CD14-positive monocyte (primary cell): Measurements from ENCODE around the gene CD4. TPM values are rescaled to one million over a fixed set of nuclear protein-coding genes. Genes with fewer than 3 reads are reported as not detected.

ENCODE experiments used
- DNase-seq, 3 donors: peaks; one replicate each; pipeline ENCODE4 v3.0.0-alpha.2; 2011 to 2022
- H2AFZ ChIP-seq: 2 replicates; pipeline ENCODE4 v1.6.0; 2012; ENCODE audit warnings: mild to moderate bottlenecking, low read depth, low read length, inconsistent platforms; ENCODE audit not compliant: insufficient read depth, poor library complexity, severe bottlenecking
- H3K27ac ChIP-seq, 2 donors: 1 replicate in 1 of 2; 2 replicates in 1 of 2; pipeline ENCODE4 v1.5.1; 2012 to 2013; ENCODE audit warnings: low read length in 2 of 2, control low read depth in 1 of 2, inconsistent platforms in 1 of 2, low read depth in 1 of 2, mild to moderate bottlenecking in 1 of 2
- H3K27me3 ChIP-seq, 2 donors: one replicate each; pipeline versions ENCODE4 v1.6.0 to v1.6.1; 2011 to 2013; ENCODE audit warnings: low read length in 2 of 2; ENCODE audit not compliant: control insufficient read depth in 2 of 2, insufficient read depth in 2 of 2
- H3K36me3 ChIP-seq, 2 donors: replicated peaks in 1 of 2; 1 replicate in 1 of 2; 2 replicates in 1 of 2; pipeline versions ENCODE4 v1.5.1 to v1.6.1; 2012 to 2013; ENCODE audit warnings: low read length in 2 of 2, control low read depth in 1 of 2, inconsistent platforms in 1 of 2, mild to moderate bottlenecking in 1 of 2; ENCODE audit not compliant: insufficient read depth in 2 of 2, control insufficient read depth in 1 of 2
- H3K4me1 ChIP-seq, 2 donors: 1 replicate in 1 of 2; 2 replicates in 1 of 2; pipeline versions ENCODE4 v1.5.1 to v1.6.1; 2012 to 2013; ENCODE audit warnings: low read length in 2 of 2, control low read depth in 1 of 2, inconsistent platforms in 1 of 2, mild to moderate bottlenecking in 1 of 2, moderate library complexity in 1 of 2; ENCODE audit not compliant: insufficient read depth in 2 of 2, control insufficient read depth in 1 of 2
- H3K4me2 ChIP-seq: replicated peaks from 2 replicates; pipeline ENCODE3; 2012; ENCODE audit warnings: low read length, moderate library complexity, mild to moderate bottlenecking; ENCODE audit not compliant: poor library complexity, severe bottlenecking; ENCODE audit errors: extremely low read depth
- H3K4me3 ChIP-seq, 3 experiments: fragments of 200-600 bp in 1 of 3; sonication (generic) in 1 of 3; replicated peaks in 1 of 3; 1 replicate in 2 of 3; 2 replicates in 1 of 3; pipeline ENCODE4 v1.5.1; 2011 to 2013; ENCODE audit warnings: low read length in 3 of 3, mild to moderate bottlenecking in 3 of 3, control low read depth in 2 of 3, low read depth in 2 of 3, inconsistent platforms in 1 of 3, moderate library complexity in 1 of 3
- H3K79me2 ChIP-seq: 2 replicates; pipeline ENCODE4 v1.6.0; 2012; ENCODE audit warnings: mild to moderate bottlenecking, control low read depth, inconsistent platforms, low read length, moderate library complexity; ENCODE audit not compliant: insufficient read depth
- H3K9ac ChIP-seq: 2 replicates; pipeline ENCODE4 v1.6.0; 2017; ENCODE audit warnings: low read length, mild to moderate bottlenecking; ENCODE audit not compliant: insufficient read depth, poor library complexity, severe bottlenecking
- H3K9me3 ChIP-seq, 2 donors: replicated peaks in 1 of 2; 1 replicate in 1 of 2; 2 replicates in 1 of 2; pipeline versions ENCODE4 v1.5.1 to v1.6.1; 2012 to 2013; ENCODE audit warnings: low read length in 2 of 2, control low read depth in 1 of 2; ENCODE audit not compliant: control insufficient read depth in 1 of 2, insufficient read depth in 1 of 2
- H4K20me1 ChIP-seq: 2 replicates; pipeline ENCODE4 v1.6.0; 2012; ENCODE audit warnings: mild to moderate bottlenecking, low read length, control low read depth, moderate library complexity; ENCODE audit not compliant: insufficient read depth
- H3K27ac Mint-ChIP-seq, 7 donors: one replicate each; pipeline ENCODE4 v1.8.0; 2020; ENCODE audit warnings: mild to moderate bottlenecking in 7 of 7, mixed read lengths in 7 of 7, moderate library complexity in 6 of 7, inconsistent platforms in 2 of 7
- H3K27me3 Mint-ChIP-seq, 3 donors: one replicate each; pipeline ENCODE4 v1.8.0; 2021 to 2022; ENCODE audit warnings: low read depth in 3 of 3, mild to moderate bottlenecking in 3 of 3, mixed read lengths in 3 of 3, moderate library complexity in 3 of 3, inconsistent platforms in 1 of 3
- H3K36me3 Mint-ChIP-seq, 2 donors: one replicate each; pipeline ENCODE4 v1.8.0; 2020; ENCODE audit warnings: mixed read lengths in 2 of 2, inconsistent platforms in 1 of 2, mild to moderate bottlenecking in 1 of 2
- H3K4me1 Mint-ChIP-seq: one replicate; pipeline ENCODE4 v1.8.0; 2020; ENCODE audit warnings: mild to moderate bottlenecking, mixed read lengths
- H3K4me3 Mint-ChIP-seq, 2 donors: one replicate each; pipeline ENCODE4 v1.8.0; 2020; ENCODE audit warnings: mild to moderate bottlenecking in 2 of 2, mixed read lengths in 2 of 2, moderate library complexity in 1 of 2
- H3K9me3 Mint-ChIP-seq, 7 donors: one replicate each; pipeline ENCODE4 v1.8.0; 2020 to 2022; ENCODE audit warnings: mixed read lengths in 7 of 7, mild to moderate bottlenecking in 6 of 7, moderate library complexity in 6 of 7, inconsistent platforms in 2 of 7
- CTCF ChIP-seq: fragments of 200-600 bp; IDR thresholded peaks from one replicate; pipeline ENCODE4 v1.8.0; 2022; ENCODE audit warnings: antibody characterized with exemption, mild to moderate bottlenecking
- WGBS: methylation state at CpG from one replicate; pipeline ENCODE4 v1.1.5; 2013; ENCODE audit warnings: missing lambda C conversion rate; ENCODE audit not compliant: insufficient coverage; 5-methylcytosine and 5-hydroxymethylcytosine counted together
- intact Hi-C, 2 donors: fragments of 100-400 bp; cut with micrococcal nuclease; formaldehyde crosslinking; loops; one replicate each; pipeline versions ENCODE4 v1.15.0 to v1.15.1; 2023
- polyA plus RNA-seq, 3 donors: library from polyadenylated mRNA; depleted of rRNA in 1 of 3; unstranded in 2 of 3; stranded (reverse) in 1 of 3; fragments of 300-500 nt in 2 of 3; fragments of >200 nt in 1 of 3; fragmentation: Illumina TruSeq in 2 of 3; gene quantifications; 1 replicate in 2 of 3; 2 replicates in 1 of 3; pipeline ENCODE4 v1.2.3, GENCODE V29; 2012 to 2021

The CD4 gene
- polyA plus RNA-seq, 3 donors: 261 to 371 (median 269) TPM

GRCh38 chr12:6766651-6767349 lies 22.5 kb upstream of the CD4 start:
- peak; percentile 67 for TF ChIP-seq CTCF
- peaks cover 49% of the 10 kb centered on the region for H3K4me1 Mint-ChIP-seq
- no peaks in the 10 kb centered on the region for H3K9me3 ChIP-seq
- peak overlapping the region; percentile 18 to 81 (median 57) for H3K4me3 ChIP-seq
- H3K27me3 Mint-ChIP-seq: peaks cover 46 to 68% (median 68%) of the 10 kb centered on the region in 3 donors
- WGBS: under 1% methylated on average over 88 of the region's 88 CpGs
- no peak overlapping the region for H3K27ac ChIP-seq
- H3K27me3 ChIP-seq: peaks cover 19 to 58% of the 10 kb centered on the region in 2 donors
- intact Hi-C loops: no loop called here
- H3K36me3 ChIP-seq: no peaks in the 10 kb centered on the region
- peak overlapping the region; percentile 84 to 91 for H3K4me3 Mint-ChIP-seq
- H3K4me1 ChIP-seq: peaks cover 39 to 48% of the 10 kb centered on the region in 2 donors
- H4K20me1 ChIP-seq: no peaks in the 10 kb centered on the region
- H3K9ac ChIP-seq: peak overlapping the region; percentile 45
- peak overlapping the region; percentile 80 for H2AFZ ChIP-seq
- peaks cover 0 to 9% (median 5%) of the 10 kb centered on the region in 7 donors for H3K9me3 Mint-ChIP-seq
- peak overlapping the region in 2 of 7 donors; percentile 15 to 46 for H3K27ac Mint-ChIP-seq
- H3K36me3 Mint-ChIP-seq: peaks cover 8 to 19% of the 10 kb centered on the region in 2 donors
- peak overlapping the region; percentile 84 for H3K4me2 ChIP-seq
- H3K79me2 ChIP-seq: no peaks in the 10 kb centered on the region
- peak; percentile 43 to 68 (median 62) for DNase-seq

- H3K9me3 Mint-ChIP-seq: peaks cover 0 to 9% (median 5%) of the 10 kb centered on the region in 7 donors
- Histone ChIP-seq H3K27ac (no peak overlapping the region), H3K4me2 (peak overlapping the region; percentile 84), H3K9me3 (peaks cover 0 to under 1% of the 10 kb centered on the region in 2 donors), H3K27me3 (peaks cover 19 to 60% of the 10 kb centered on the region in 2 donors), H3K9ac (peak overlapping the region; percentile 45), H4K20me1 (no peaks in the 10 kb centered on the region), H3K4me3 (peak overlapping the region; percentile 18 to 81 (median 57)), H3K4me1 (peaks cover 47 to 57% of the 10 kb centered on the region in 2 donors), H3K79me2 (no peaks in the 10 kb centered on the region), H3K36me3 (no peaks in the 10 kb centered on the region), H2AFZ (peak overlapping the region; percentile 80)
- no peak for DNase-seq
- peak overlapping the region in 4 of 7 donors; percentile 4 to 76 (median 26) for H3K27ac Mint-ChIP-seq
- no peak for TF ChIP-seq CTCF
- peaks cover 57% of the 10 kb centered on the region for H3K4me1 Mint-ChIP-seq
- WGBS: 52% methylated on average over 35 of the region's 44 CpGs
- intact Hi-C loops: no loop called here
- peaks cover 51 to 77% (median 76%) of the 10 kb centered on the region in 3 donors for H3K27me3 Mint-ChIP-seq
- H3K4me3 Mint-ChIP-seq: peak overlapping the region; percentile 84 to 91
- peaks cover 8 to 19% of the 10 kb centered on the region in 2 donors for H3K36me3 Mint-ChIP-seq
Observed at GRCh38 chr12:6767353-6768319, 21.7 kb upstream of the CD4 start.
